Lung (tissue), 12 donors: ENCODE measurements around the gene KLHL6. TPM values are rescaled to one million over a fixed set of nuclear protein-coding genes. Genes with fewer than 3 reads are reported as not detected.
"Not testable (repeated sequence)": the region's sequence is repeated elsewhere in the genome, so short reads cannot be mapped to it uniquely, and the experiment has no call there.

Experiments
- ATAC-seq: fragments of 200-7000 bp; cut with Tn5 transposase; one replicate; pipeline ENCODE4 v1.9.1; 2020; ENCODE audit warnings: moderate number of reproducible peaks; ENCODE audit not compliant: insufficient read depth, low FRiP score
- DNase-seq, 3 donors: peaks; one replicate each; pipeline ENCODE4 v3.0.0-alpha.2; 2013 to 2017
- H3K27ac ChIP-seq, 2 donors: one replicate each; pipeline ENCODE4 v1.5.1; 2013; ENCODE audit warnings: mild to moderate bottlenecking in 2 of 2, moderate library complexity in 2 of 2, control low read depth in 1 of 2, inconsistent platforms in 1 of 2, low read depth in 1 of 2, low read length in 1 of 2
- H3K27me3 ChIP-seq, 3 donors: one replicate each; pipeline ENCODE4 v1.5.1; 2013; ENCODE audit warnings: low read length in 2 of 3; ENCODE audit not compliant: control insufficient read depth in 3 of 3, insufficient read depth in 3 of 3
- H3K36me3 ChIP-seq, 4 donors: one replicate each; pipeline ENCODE4 v1.5.1; 2013; ENCODE audit warnings: low read length in 4 of 4, mild to moderate bottlenecking in 1 of 4, moderate library complexity in 1 of 4; ENCODE audit not compliant: control insufficient read depth in 4 of 4, insufficient read depth in 4 of 4
- H3K4me1 ChIP-seq, 5 donors: one replicate each; pipeline ENCODE4 v1.5.1; 2013; ENCODE audit warnings: low read length in 5 of 5, mild to moderate bottlenecking in 2 of 5, moderate library complexity in 1 of 5; ENCODE audit not compliant: control insufficient read depth in 5 of 5, insufficient read depth in 5 of 5
- H3K4me3 ChIP-seq: one replicate; pipeline ENCODE4 v1.5.1; 2013; ENCODE audit warnings: mild to moderate bottlenecking, control low read depth, moderate library complexity
- H3K9ac ChIP-seq, 2 donors: one replicate each; pipeline ENCODE4 v1.5.1; 2013; ENCODE audit warnings: low read length in 2 of 2, control low read depth in 1 of 2; ENCODE audit not compliant: insufficient read depth in 1 of 2
- H3K9me3 ChIP-seq, 4 donors: one replicate each; pipeline ENCODE4 v1.5.1; 2013; ENCODE audit warnings: low read length in 3 of 4, mild to moderate bottlenecking in 1 of 4, moderate library complexity in 1 of 4; ENCODE audit not compliant: control insufficient read depth in 4 of 4, insufficient read depth in 3 of 4
- CTCF ChIP-seq: IDR thresholded peaks from 2 replicates; pipeline ENCODE4 v1.5.1; 2012; ENCODE audit warnings: mild to moderate bottlenecking; ENCODE audit errors: control extremely low read depth, extremely low read depth
- WGBS, 2 donors: extraction: QIAGEN DNeasy Blood & Tissue Kit; methylation state at CpG; one replicate each; pipeline ENCODE4 v1.1.7; 2013; 5-methylcytosine and 5-hydroxymethylcytosine counted together
- polyA plus RNA-seq, 2 donors: library from polyadenylated mRNA; stranded (reverse); fragments of 200-250 nt; gene quantifications; one replicate each; pipeline ENCODE4 v1.2.1, GENCODE V29; 2013
- total RNA-seq, 2 donors: library from RNA; depleted of rRNA in 1 of 2; stranded (reverse); fragments of >200 nt in 1 of 2; gene quantifications; one replicate each; pipeline ENCODE4 v1.2.1, GENCODE V29; 2014 to 2021
- donor health status: control.
- donor health status: control.
- donor health status: Bipolar disorder and iron deficiency.
- donor health status: healthy.
- donor health status: DM: yes; HTN: yes; CAD: no.

KLHL6 gene
- total and polyA plus RNA-seq, 4 donors = 3.4 to 18.0 (median 14.1) TPM

GRCh38 chr3:183444748-183445147 is 110.8 kb downstream of the KLHL6 start:
- 89 to 92% methylated on average over 1 of the region's 1 CpG for WGBS, 2 donors
- no peaks in the 10 kb centered on the region for H3K27me3 ChIP-seq
- peaks cover 1 to 18% (median 4%) of the 10 kb centered on the region in 5 donors for H3K4me1 ChIP-seq
- H3K36me3 ChIP-seq = peaks cover 0 to 4% (median 0%) of the 10 kb centered on the region in 4 donors
- DNase-seq = no peak
- ATAC-seq = no peak
- no peak overlapping the region for H3K4me3 ChIP-seq
- H3K9ac ChIP-seq = no peak overlapping the region
- no peak for TF ChIP-seq CTCF
- H3K9me3 ChIP-seq = peaks cover 0 to 4% (median 1%) of the 10 kb centered on the region in 4 donors
- H3K27ac ChIP-seq = no peak overlapping the region

GRCh38 chr3:183443395-183444385 is 111.8 kb downstream of the KLHL6 start:
- 82 to 96% methylated on average over 10 of the region's 10 CpGs for WGBS, 2 donors
- TF ChIP-seq CTCF = no peak
- Histone ChIP-seq H3K4me1 (peaks cover 0 to 8% (median 3%) of the 10 kb centered on the region in 5 donors), H3K9me3 (peaks cover 0 to 4% (median 1%) of the 10 kb centered on the region in 4 donors), H3K4me3 (no peak overlapping the region), H3K9ac (no peak overlapping the region), H3K27me3 (no peaks in the 10 kb centered on the region), H3K36me3 (peaks cover 0 to 4% (median 0%) of the 10 kb centered on the region in 4 donors), H3K27ac (no peak overlapping the region)
- DNase-seq = no peak
- ATAC-seq = no peak

DNA sequence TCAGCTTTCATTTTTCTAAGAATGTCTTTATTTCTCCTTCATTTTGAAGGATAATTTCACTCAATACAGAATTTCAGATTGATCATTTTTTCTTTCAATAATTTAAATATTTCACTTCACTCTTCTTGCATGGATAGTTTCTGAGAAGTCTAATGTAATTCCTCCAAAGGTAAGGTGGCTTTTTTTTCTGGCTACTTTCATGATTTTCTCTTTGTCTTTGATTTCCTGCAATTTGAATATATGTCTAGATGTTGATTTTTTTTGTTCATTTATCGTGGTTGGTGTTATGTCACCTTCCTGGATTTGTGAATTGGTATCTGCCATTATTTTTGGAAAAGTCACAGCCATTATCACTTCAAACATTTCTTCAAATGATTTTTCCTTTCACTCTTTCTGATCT is 112.5 kb downstream of the KLHL6 start:
- Histone ChIP-seq H3K27me3 (no peaks in the 10 kb centered on the region), H3K4me3 (no peak overlapping the region), H3K9me3 (peaks cover 0 to 4% (median 2%) of the 10 kb centered on the region in 4 donors), H3K9ac (no peak overlapping the region), H3K4me1 (peaks cover 0 to 1% (median 0%) of the 10 kb centered on the region in 5 donors), H3K36me3 (peaks cover 0 to 4% (median 0%) of the 10 kb centered on the region in 4 donors), H3K27ac (no peak overlapping the region)
- no peak for TF ChIP-seq CTCF
- DNase-seq (no peak), ATAC-seq (no peak)
- WGBS, 2 donors = 78 to 91% methylated on average over 1 of the region's 1 CpG

- not testable (repeated sequence) for H3K4me1 ChIP-seq, H3K27ac ChIP-seq, H3K27me3 ChIP-seq, H3K4me3 ChIP-seq, H3K36me3 ChIP-seq, DNase-seq, H3K9ac ChIP-seq, H3K9me3 ChIP-seq
- ATAC-seq = peak; percentile 1
- WGBS, 2 donors = 47 to 77% methylated on average over 3 of the region's 3 CpGs
Observed at GRCh38 chr3:183440521-183440920, 115.0 kb downstream of the KLHL6 start.
